ENCODE data around the gene RBP7. TPM values are rescaled to one million over a fixed set of nuclear protein-coding genes. Genes with fewer than 3 reads are reported as not detected.

The RBP7 gene
- total RNA-seq, 1 experiment from 2014 or later, result 28.9 TPM

- ATAC-seq (peak; percentile 95), DNase-seq (ENCODE audit: low read depth, low spot score) (peak; percentile 88)
- POLR2A ChIA-PET, result interaction anchor here (0.6 to 0.9 kb wide), 2 partner anchors 82 to 183 kb away, joined by 3 to 14 read pairs; no protein-coding TSS in a partner anchor
- peaks cover 11% of the 10 kb centered on the region; the same call in 1 of the 2 replicates for H3K4me1 ChIP-seq (ENCODE audit: control insufficient read depth, insufficient read depth, low read length)
- in situ Hi-C loops (cut with HindIII; ENCODE audit: low pct_unique_long_range_greater_than_20kb, low sequenced_read_pairs) (no loop called here), intact Hi-C loops (cut with micrococcal nuclease; ENCODE audit: unreplicated experiment) (loop anchor here (2.0 kb wide), 1 partner anchor 90 kb away; the partner anchor contains the start of genes LZIC and NMNAT1)
- H3K4me3 ChIP-seq (ENCODE audit: low read depth in 2 of 2, low read length in 2 of 2), result peak within 1 kb of the TSS; percentile 84 to 99
- TF ChIP-seq CTCF (IDR thresholded peaks at IDR 0.05) (peak; percentile 98), TCF7L2 (IDR thresholded peaks at IDR 0.05; ENCODE audit: low read depth, low read length) (no peak), SIN3A (IDR thresholded peaks at IDR 0.05; ENCODE audit: borderline replicate concordance, insufficient read depth, low read depth, low read length) (peak; percentile 85), REST (IDR thresholded peaks at IDR 0.05; ENCODE audit: insufficient read depth in 1 of 2, low read depth in 2 of 2, low read length in 1 of 2) (no peak), POLR2AphosphoS5 (IDR thresholded peaks at IDR 0.05; ENCODE audit: low read depth, low read length) (peak; percentile 53)
- TSS peak; percentile 90 for BruUV-seq (replicated peaks)
- H3K27me3 ChIP-seq (ENCODE audit: control insufficient read depth, insufficient read depth, low read length), result no peaks in the 10 kb centered on the region
- no peaks in the 10 kb centered on the region for H3K9me3 ChIP-seq (ENCODE audit: control insufficient read depth, insufficient read depth, low read depth, low read length)
- CTCF ChIA-PET, result interaction anchor here (0.5 to 0.6 kb wide), 2 partner anchors 79 to 82 kb away, joined by 4 to 5 read pairs; no protein-coding TSS in a partner anchor
- H3K27ac ChIP-seq (ENCODE audit: low read length), result peak within 1 kb of the TSS; percentile 99
- peaks cover 5% of the 10 kb centered on the region; the same call in 1 of the 2 replicates for H3K36me3 ChIP-seq (ENCODE audit: control insufficient read depth, insufficient read depth, low read length)
These were observed 35.7 kb downstream of the RBP7 start, which contains the start of gene UBE4B for GRCh38 chr1:10032590-10033358. TSS of gene UBE4B (plus strand) at chr1:10032958. CDS start at chr1:10033671, 713 bp downstream.

GRCh38 chr1:10033359-10033845 is 36.4 kb downstream of the RBP7 start:
- in situ Hi-C loops (cut with HindIII; ENCODE audit: low pct_unique_long_range_greater_than_20kb, low sequenced_read_pairs) (no loop called here), intact Hi-C loops (cut with micrococcal nuclease; ENCODE audit: unreplicated experiment) (loop anchor here (2.0 kb wide), 1 partner anchor 91 kb away; the partner anchor contains the start of genes LZIC and NMNAT1)
- no peaks in the 10 kb centered on the region for H3K27me3 ChIP-seq (ENCODE audit: control insufficient read depth, insufficient read depth, low read length)
- H3K27ac ChIP-seq (ENCODE audit: low read length), result peak overlapping the region; percentile 99
- H3K36me3 ChIP-seq (ENCODE audit: control insufficient read depth, insufficient read depth, low read length), result peaks cover 5% of the 10 kb centered on the region; the same call in 1 of the 2 replicates
- no peak for TF ChIP-seq REST (IDR thresholded peaks at IDR 0.05; ENCODE audit: insufficient read depth in 1 of 2, low read depth in 2 of 2, low read length in 1 of 2)
- TF ChIP-seq CTCF (IDR thresholded peaks at IDR 0.05), result no peak; the same call in 1 of the 2 replicates
- TF ChIP-seq SIN3A (IDR thresholded peaks at IDR 0.05; ENCODE audit: borderline replicate concordance, insufficient read depth, low read depth, low read length), result no peak; the same call in 1 of the 2 replicates
- no peak; the same call in 1 of the 2 replicates for TF ChIP-seq TCF7L2 (IDR thresholded peaks at IDR 0.05; ENCODE audit: low read depth, low read length)
- TF ChIP-seq POLR2AphosphoS5 (IDR thresholded peaks at IDR 0.05; ENCODE audit: low read depth, low read length), result no peak
- DNase-seq (ENCODE audit: low read depth, low spot score) (no peak), ATAC-seq (peak; percentile 64)
- H3K4me1 ChIP-seq (ENCODE audit: control insufficient read depth, insufficient read depth, low read length), result peaks cover 11% of the 10 kb centered on the region; the same call in 1 of the 2 replicates
- ChIA-PET CTCF (interaction anchor here (0.6 kb wide), 1 partner anchor 83 kb away, joined by 4 read pairs; no protein-coding TSS in a partner anchor), POLR2A (interaction anchor here (0.6 to 0.9 kb wide), 2 partner anchors 83 to 182 kb away, joined by 3 to 14 read pairs; no protein-coding TSS in a partner anchor)
- no TSS peak for BruUV-seq (replicated peaks)
- peak overlapping the region; percentile 84 to 99 for H3K4me3 ChIP-seq (ENCODE audit: low read depth in 2 of 2, low read length in 2 of 2)
- no peaks in the 10 kb centered on the region for H3K9me3 ChIP-seq (ENCODE audit: control insufficient read depth, insufficient read depth, low read depth, low read length)

Measured in Panc1 (cell line).